Measurements from ENCODE around the gene KIF26A.

Gene KIF26A

DNA sequence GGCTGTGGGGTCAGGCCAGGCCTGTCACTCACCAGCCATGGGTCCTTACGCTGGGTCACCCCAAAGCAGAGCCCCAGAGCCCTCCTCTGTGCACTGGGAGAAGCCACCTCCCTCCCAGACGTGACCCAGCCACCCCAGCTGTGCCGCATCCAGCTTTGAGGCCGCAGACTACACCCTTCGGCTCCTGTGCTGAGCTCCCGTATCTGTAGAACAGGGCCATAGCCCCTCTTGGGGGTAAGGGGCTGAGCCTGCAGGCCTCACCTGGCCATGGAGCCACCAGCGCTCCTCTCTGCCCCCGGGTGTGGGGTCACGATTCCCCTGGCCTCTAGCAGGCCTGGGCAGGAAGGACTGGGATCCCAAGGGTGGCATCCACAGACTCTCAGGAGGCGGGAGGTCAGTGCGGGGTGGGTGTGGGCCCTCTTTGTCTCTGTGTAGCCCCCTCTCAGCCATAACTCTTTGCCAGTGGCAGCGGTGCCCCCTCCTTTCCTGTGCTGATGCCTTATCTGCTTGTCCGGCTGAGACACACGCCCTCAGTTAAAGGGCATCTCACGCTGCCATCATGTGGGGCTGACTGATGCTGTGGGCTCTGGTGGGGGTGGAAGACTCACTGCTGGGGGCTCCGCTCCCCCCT lies 36.6 kb upstream of the KIF26A start:
- DNase-seq: no peak

- no peak for DNase-seq
These were observed 36.0 kb upstream of the KIF26A start for GRCh38 chr14:104102282-104102914.

- DNase-seq: no peak
These were observed 35.3 kb upstream of the KIF26A start for GRCh38 chr14:104103061-104103445.

- no peak for DNase-seq
These were observed 34.8 kb upstream of the KIF26A start for GRCh38 chr14:104103446-104104075.

GRCh38 chr14:104104076-104104901 lies 34.1 kb upstream of the KIF26A start:
- no peak for DNase-seq

DNA sequence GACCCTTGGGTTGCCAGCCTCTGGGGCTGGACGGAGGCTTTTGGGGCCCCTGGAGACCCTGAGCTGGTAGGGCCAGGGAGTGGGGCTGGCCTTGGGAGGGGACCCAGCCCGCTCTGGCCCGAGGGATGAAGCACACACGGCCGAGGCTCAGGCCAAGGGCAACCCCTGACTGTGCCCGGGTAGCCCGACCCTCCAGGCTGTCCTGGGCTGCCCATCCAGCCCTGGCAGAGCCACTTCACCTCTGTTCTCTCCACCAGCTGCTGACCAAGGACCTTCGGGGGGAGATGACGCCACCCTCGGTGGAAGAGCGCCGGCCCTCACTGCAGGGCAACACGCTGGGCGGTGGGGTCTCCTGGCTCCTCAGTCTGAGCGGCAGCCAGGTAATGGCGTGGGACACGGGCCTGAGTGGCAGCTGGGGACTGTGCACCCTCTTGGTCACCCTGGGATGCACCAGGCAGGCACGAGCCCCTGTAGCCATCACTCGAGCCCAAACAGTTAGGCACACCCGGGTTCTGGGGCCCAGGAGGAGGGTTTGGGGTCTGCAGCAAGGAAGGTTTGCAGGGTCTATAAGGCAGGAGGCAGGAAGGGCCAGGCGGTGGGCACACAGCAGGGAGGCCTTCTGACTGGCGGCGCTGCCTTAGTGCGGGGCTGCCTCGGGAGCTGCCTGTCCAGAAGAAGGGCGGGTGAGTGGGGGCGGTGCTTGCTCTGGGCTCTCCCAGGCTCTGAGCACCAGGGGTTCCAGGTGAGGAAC lies 33.1 kb upstream of the KIF26A start:
- no peak for DNase-seq

GRCh38 chr14:104105822-104106470 lies 32.4 kb upstream of the KIF26A start:
- DNase-seq: no peak

- DNase-seq: no peak
These were observed 31.9 kb upstream of the KIF26A start for GRCh38 chr14:104106471-104106991.

DNA sequence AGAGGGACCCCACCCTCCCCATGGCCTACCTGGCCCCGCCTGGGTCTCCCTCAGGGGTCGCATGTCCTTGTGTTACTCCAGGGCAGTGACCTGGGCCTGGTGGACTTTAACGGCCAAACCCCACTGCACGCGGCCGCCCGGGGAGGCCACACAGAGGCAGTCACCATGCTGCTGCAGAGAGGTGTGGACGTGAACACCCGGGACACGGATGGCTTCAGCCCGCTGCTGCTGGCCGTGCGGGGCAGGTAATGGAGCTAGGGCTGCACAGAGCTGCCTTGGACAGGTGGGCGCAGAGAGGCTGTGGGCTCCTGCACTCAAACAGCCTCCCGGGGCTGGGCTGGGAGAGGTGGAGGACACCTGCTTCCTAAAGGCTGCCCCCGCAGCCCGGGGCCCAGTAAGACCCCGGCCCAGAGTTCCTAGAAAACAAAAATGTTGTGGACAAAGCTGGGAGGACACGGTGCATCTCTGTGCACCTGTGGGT lies 31.2 kb upstream of the KIF26A start:
- DNase-seq: no peak

- no peak for DNase-seq
These were observed 30.5 kb upstream of the KIF26A start for GRCh38 chr14:104107611-104108569.

DNA sequence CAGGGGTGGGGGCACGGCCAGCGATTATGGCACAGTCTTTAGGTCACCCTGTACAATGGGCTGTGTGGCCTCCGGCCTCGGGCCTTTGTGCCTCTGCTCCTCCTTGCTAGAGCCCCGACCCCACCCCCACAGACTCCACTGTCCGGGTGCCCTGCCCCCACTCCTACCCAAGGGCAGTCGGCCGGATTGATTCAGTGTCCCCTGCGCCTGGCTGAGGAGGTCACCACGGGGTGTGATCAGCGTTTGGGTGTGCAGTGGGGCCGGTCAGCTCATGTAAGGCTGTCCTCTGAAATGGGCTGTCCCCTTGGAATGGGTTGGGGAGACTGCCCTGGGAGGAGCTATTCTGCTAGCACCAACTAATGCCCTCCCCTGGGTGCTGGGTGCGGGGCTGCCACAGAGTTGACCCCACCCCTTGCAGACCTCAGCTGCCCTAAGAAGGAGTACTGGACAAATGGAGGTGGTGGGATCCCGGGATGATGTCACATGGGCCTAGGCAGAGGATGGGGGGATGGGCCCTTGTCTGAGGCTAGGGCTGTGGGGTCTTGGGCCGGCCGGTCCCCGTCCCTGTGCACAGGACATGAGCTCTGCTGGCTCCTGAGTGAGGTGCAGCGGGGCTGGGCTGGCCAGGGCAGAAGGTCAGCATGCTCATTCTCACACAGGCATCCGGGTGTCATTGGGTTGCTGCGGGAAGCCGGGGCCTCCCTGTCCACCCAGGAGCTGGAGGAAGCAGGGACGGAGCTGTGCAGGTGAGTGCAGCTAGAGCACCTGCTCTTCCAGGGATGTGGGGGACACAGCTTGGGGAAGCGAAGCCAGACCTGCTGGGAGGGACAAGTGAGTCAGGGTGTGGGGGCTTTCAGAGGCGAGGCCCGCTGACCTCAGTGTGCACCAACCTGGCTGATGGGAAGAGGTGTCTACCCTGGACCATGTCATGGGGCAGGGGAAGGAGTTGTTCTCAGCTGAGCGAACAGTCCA lies 29.5 kb upstream of the KIF26A start:
- no peak for DNase-seq

DNA sequence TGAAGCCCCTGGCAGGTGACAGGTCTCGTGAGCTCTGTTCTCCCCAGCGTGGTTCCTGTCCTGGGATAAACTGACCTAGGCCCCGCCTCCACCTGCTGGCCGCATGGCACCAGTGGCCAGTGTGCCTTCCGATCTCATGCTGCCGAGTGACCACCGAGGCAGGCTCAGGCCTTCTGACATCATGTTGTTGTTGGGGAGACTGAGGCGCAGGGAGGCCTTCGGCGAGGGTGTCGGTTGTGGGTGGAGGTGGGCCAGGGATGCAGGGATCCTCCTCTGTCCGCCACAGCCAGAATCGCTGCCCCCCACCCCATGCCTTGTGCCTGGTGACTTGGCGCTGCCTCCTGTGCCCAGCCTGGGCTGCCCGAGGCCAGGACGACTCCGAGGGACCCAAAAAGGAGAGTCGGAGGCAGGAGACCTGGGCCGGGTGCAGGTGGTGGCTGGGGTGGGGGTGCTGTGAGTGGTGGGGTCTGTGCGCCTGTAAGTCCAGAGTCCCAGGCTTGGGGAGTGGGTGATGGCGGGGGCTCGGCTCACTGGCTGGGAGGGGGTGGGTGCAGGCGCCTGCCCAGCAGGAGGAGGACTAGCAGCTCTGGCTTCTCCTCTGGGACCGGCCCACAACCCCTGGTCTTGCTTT lies 28.5 kb upstream of the KIF26A start:
- no peak for DNase-seq

DNA sequence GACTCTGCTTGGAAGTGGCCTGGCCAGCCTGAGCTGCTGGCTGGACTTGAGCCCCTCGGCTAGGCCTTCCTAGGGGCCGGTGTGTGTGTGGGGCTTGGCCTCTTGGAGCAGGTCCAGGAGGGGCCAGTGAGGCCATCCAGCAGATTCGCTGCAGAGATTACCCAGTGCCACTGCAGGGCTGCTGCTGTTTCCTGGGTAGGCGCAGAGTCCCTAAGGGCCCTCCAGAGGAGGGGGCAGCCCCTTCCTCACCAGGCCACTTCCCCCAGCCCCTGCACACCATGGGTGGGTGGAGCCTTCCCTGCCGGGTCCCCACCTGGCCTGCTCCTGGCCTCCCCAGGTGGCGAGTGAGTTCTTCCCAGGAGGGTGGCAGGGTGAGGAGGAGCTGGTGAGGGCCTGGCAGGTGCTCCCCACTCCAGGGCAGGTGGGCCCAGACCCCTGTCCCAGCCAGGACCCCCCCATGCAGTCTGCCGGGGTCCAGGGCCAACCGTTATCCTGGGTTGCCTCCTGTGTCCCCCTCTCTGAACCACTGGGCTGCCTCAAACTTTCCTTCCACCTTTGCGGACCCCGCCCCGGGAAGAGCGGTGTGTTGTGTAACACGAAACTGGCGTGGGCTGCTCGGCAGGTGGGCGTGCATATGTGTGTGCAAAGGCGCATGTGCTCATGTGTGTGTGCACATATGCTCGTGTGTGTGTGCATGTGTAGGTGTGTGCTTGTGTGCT lies 27.7 kb upstream of the KIF26A start:
- no peak for DNase-seq

DNA sequence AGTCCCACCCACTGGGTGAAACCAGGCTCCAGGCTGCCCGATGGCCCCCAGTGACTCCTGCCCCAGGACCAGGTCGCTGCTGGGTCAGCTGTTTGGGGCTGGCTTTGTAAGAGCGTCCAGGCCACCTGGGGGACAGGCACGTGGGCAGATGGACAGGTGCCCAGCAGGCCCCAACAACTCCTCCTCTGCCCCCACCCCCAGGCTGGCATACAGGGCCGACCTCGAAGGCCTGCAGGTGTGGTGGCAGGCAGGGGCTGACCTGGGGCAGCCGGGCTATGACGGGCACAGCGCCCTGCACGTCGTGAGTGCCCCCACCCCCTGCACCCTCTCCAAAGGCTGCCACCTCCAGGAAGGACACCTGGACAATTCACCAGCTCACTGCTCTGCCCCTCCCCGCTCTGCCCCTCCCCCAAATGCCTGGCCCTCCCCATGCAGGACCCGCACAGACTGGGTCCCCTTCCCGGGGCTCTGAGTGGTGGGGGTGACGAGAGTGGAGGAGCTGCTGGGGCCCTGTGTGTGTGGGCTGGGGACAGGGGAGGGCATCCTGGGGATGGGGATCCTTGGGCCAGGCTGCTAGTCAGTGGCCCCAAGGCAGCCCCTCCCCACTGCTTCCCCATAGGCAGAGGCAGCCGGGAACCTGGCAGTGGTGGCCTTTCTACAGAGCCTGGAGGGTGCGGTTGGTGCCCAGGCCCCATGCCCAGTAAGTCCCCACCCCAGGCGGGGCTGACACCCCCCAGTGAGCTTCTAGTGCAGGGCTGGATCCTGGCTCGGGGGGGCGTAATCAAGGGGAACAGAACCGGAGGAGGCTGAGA lies 26.9 kb upstream of the KIF26A start:
- no peak for DNase-seq

DNA sequence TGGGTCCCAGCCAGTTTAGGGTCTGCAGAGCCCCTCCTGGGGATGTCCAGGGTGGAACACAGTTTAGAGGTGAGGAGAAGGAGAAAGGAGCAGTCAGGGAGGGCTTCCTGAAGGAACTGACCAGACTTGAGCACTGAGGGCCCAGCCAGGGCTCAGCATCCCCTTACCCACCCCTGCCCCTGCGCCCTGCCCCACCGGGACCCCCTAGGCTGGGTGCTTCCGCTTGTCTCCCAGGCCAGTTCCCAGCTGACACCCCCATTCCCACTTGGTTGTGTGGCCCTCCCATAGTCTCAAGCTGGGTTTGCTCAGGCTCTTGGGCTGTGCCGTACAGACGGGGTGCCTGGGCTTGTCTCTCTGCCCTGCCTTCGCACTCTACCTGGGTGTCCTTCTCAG lies 26.3 kb upstream of the KIF26A start:
- DNase-seq: no peak

DNA sequence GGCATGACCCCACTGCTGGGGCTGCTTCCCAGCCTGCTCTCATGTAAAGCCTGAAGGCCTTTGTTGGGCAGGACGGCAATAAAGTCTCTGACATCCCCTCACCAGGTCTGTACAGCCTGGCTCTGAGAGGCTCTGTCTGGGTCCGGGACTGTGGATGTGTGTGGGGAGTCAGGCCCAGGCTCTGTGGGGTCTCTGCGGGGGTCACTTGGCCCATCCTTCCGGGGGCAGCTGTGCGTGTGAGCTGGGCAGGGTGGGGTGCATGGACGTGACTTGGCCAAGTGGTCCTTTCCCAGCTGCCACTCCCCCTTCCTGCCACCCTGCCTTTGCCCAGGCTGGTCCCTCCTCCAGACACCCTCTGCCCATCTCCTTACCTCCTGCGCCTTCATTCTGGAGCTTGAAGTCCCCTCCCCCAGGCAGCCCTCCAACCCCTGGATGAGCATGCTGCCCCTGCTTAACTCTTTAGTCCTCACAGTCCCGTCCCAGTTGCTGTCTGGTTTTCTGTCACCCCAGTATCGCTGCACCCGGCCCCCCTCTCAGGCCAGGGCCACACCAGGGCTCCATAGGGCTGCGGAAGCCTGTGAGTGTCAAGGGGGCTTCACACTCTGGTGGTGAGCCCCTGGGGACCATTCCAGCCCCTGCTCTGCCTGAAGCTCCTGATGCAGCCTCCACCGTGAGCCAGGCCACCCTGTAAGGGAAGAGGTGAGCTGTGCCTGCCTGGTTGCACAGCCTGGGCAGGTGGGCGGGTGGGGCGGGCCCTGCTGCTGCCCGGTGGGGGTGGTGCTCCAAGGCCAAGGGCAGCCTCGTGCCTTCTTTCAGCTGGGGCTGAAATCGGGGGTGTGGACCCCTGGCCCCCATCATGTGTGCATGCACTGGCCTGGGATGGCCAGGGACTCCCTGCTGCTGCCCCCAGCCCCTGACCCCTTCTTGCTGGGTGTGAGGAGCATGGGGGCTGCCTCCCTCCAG lies 25.5 kb upstream of the KIF26A start:
- DNase-seq: no peak

All from activated CD4-positive, alpha-beta T cell treated with anti-CD3 and anti-CD28 coated beads, Interleukin-10, Interleukin-2, amounts not matched to agents 100 ng/mL and 50 ng/mL, durations not matched to agents 16 hours and 8 hours (primary cell).